HEK293T (cell line): ENCODE measurements around the gene KCNIP1.

Experiments
- CTCF ChIA-PET: fragments of 350-600 bp; formaldehyde crosslinking; extraction: SDS; loops from one replicate; lab custom pipeline; 2021; ENCODE audit warnings: antibody characterized with exemption, inconsistent platforms; lab: Yijun Ruan, JAX
- POLR2A ChIA-PET: fragments of 350-600 bp; formaldehyde crosslinking; extraction: SDS; loops from one replicate; lab custom pipeline; 2020; ENCODE audit warnings: antibody characterized with exemption, inconsistent platforms; lab: Yijun Ruan, JAX
- DNase-seq: peaks from one replicate; pipeline ENCODE4 v3.0.0; 2012; ENCODE audit warnings: mixed read lengths; ENCODE audit errors: extremely low spot score
- ARNT ChIP-seq: fragments of 450-650 bp; IDR thresholded peaks from 2 replicates; pipeline ENCODE4 v1.6.1; 2017; ENCODE audit warnings: mild to moderate bottlenecking
- BHLHE40 ChIP-seq: fragments of 450-650 bp; IDR thresholded peaks from 2 replicates; pipeline ENCODE4 v1.6.1; 2016; ENCODE audit warnings: mild to moderate bottlenecking, moderate library complexity, borderline replicate concordance
- CTBP1 ChIP-seq: fragments of 450-650 bp; IDR thresholded peaks from 2 replicates; pipeline ENCODE4 v1.6.1; 2016; ENCODE audit warnings: borderline replicate concordance
- ELF4 ChIP-seq: fragments of 450-650 bp; IDR thresholded peaks from 2 replicates; pipeline ENCODE4 v1.6.1; 2017; ENCODE audit warnings: antibody characterized with exemption
- FOXA1 ChIP-seq: fragments of 450-650 bp; IDR thresholded peaks from 2 replicates; pipeline ENCODE4 v1.6.1; 2016; ENCODE audit warnings: mild to moderate bottlenecking
- FOXK2 ChIP-seq: fragments of 450-650 bp; IDR thresholded peaks from 2 replicates; pipeline ENCODE4 v1.6.1; 2016; ENCODE audit warnings: mild to moderate bottlenecking
- FOXM1 ChIP-seq: fragments of 450-650 bp; IDR thresholded peaks from 2 replicates; pipeline ENCODE4 v1.6.1; 2017; ENCODE audit warnings: mild to moderate bottlenecking, borderline replicate concordance
- HDGF ChIP-seq: fragments of 450-650 bp; IDR thresholded peaks from 2 replicates; pipeline ENCODE4 v1.6.1; 2017; ENCODE audit warnings: antibody characterized with exemption, borderline replicate concordance
- L3MBTL2 ChIP-seq: fragments of 450-650 bp; conservative IDR thresholded peaks from 2 replicates; pipeline ENCODE4 v1.6.1; 2016; ENCODE audit warnings: mild to moderate bottlenecking
- LEF1 ChIP-seq: fragments of 450-650 bp; IDR thresholded peaks from 2 replicates; pipeline ENCODE4 v1.6.1; 2017; ENCODE audit warnings: mild to moderate bottlenecking, borderline replicate concordance
- NFRKB ChIP-seq: fragments of 450-650 bp; IDR thresholded peaks from 2 replicates; pipeline ENCODE4 v1.6.1; 2016; ENCODE audit warnings: mild to moderate bottlenecking, moderate library complexity
- SP1 ChIP-seq: fragments of 450-650 bp; IDR thresholded peaks from 2 replicates; pipeline ENCODE4 v1.6.1; 2017
- SUZ12 ChIP-seq: fragments of 450-650 bp; IDR thresholded peaks from 2 replicates; pipeline ENCODE4 v1.6.1; 2016; ENCODE audit warnings: mild to moderate bottlenecking
- TARDBP ChIP-seq: fragments of 450-650 bp; IDR thresholded peaks from 2 replicates; pipeline ENCODE4 v1.6.1; 2016
- ZNF384 ChIP-seq: fragments of 450-650 bp; IDR thresholded peaks from 2 replicates; pipeline ENCODE4 v1.6.1; 2016
- TF ChIP-seq, protein P1 (sequence below): fragments of 450-650 bp; IDR thresholded peaks from 2 replicates; pipeline ENCODE4 v1.6.1; 2016

Gene KCNIP1

DNA sequence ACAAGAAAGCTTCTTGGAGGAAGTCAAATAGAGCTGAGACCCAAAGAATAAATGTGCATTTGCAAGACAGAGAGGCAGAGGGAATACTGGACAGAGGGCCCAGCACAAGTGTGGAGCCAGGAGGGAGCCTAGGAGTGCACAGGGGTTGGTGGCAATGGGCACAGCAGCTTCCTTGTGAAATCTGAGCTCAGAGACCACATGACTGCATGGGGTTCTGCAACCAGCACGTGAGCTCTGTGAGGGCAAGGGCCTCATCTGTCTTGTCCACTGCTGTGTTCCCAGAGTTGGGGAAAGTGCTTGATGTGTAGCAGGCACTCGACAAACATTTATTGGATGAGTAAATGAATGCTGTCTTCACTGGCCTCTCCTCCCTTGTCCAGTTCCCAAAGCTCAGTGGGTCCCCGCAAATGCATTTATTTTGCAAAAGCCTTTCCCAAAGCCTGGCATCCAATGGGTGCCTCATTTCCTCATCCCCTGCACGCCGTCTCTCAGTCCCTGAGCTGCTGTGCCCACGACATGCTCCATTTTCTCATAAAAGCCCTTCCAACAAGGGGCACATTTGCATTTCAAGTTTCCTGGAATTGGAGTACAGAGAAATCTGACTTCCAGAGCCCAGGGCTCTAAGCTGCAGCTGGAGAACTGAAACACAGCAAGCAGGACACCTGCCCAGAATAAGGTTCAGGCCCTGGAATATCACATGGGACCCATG, 58.5 kb downstream of the KCNIP1 start:
- ChIA-PET POLR2A (no interaction called here), CTCF (no interaction called here)
- no peak for DNase-seq
- no peak for TF ChIP-seq NFRKB
- TF ChIP-seq, protein P1, sequence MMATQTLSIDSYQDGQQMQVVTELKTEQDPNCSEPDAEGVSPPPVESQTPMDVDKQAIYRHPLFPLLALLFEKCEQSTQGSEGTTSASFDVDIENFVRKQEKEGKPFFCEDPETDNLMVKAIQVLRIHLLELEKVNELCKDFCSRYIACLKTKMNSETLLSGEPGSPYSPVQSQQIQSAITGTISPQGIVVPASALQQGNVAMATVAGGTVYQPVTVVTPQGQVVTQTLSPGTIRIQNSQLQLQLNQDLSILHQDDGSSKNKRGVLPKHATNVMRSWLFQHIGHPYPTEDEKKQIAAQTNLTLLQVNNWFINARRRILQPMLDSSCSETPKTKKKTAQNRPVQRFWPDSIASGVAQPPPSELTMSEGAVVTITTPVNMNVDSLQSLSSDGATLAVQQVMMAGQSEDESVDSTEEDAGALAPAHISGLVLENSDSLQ: no peak
- no peak for TF ChIP-seq FOXK2
- no peak; the same call in 1 of the 2 replicates for TF ChIP-seq L3MBTL2
- no peak for TF ChIP-seq SP1
- no peak for TF ChIP-seq ARNT
- TF ChIP-seq SUZ12: no peak
- TF ChIP-seq LEF1: no peak
- TF ChIP-seq ELF4: no peak
- no peak for TF ChIP-seq FOXA1
- no peak for TF ChIP-seq ZNF384
- no peak for TF ChIP-seq BHLHE40
- no peak for TF ChIP-seq CTBP1
- TF ChIP-seq HDGF: no peak
- TF ChIP-seq TARDBP: no peak
- no peak for TF ChIP-seq FOXM1

DNA sequence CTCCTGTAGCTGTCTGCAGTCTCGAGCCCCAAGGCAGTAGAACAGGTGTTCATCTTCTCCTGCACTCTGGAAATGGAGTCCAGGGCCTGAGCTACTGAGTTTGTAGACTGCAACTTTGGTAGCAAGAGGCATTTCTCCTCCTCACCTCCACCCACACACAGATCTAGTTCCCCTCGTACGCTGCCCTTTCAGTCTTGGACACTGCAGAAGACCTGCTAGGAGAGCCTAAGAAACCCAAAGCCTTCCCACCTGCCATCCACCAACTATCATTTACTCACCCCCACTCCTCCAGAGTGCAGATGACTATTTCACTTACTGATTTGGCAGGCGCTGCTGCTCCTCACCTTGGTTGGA, 59.0 kb downstream of the KCNIP1 start:
- TF ChIP-seq LEF1 (no peak), NFRKB (no peak), HDGF (no peak), BHLHE40 (no peak), ZNF384 (no peak), CTBP1 (no peak), L3MBTL2 (no peak), FOXA1 (no peak), SUZ12 (no peak), SP1 (no peak), TARDBP (no peak), FOXK2 (no peak), ELF4 (no peak)
- TF ChIP-seq, protein P1: no peak
- no peak for DNase-seq
- CTCF ChIA-PET: no interaction called here
- POLR2A ChIA-PET: no interaction called here

DNA sequence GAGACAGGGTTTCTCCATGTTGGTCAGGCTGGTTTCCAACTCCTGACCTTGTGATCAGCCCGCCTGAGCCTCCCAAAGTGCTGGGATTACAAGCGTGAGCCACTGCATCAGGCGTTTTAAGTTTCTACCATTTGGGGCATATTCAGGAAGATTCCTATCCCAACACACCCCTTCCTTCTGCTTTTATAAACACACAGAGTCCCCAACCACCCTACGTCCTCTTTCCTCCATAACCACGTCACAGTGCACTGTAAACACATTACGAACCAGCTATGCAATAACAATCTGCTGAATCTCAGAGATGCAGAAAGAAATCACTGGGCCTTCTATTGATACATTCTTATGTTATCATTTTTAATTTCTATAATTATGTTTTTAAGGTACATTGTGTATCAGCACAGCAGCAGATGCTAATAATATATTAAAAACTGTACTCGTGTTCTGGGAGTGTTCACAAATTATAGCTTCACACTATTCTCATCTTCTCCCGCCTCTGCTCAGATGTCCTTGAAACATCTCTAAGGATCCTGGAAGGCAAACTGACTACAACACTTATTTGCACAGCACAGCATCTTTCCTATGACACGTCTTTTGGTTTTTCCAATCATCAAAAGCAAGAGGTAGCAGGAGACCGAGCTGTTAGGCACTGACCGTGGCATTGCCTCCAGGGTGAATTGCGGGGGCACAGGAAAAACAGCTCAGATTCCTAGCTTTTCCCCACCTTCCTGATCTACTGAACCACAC, 60.2 kb downstream of the KCNIP1 start:
- POLR2A ChIA-PET: no interaction called here
- no peak for DNase-seq
- CTCF ChIA-PET: no interaction called here
- TF ChIP-seq LEF1 (no peak), HDGF (no peak), L3MBTL2 (no peak), SP1 (no peak), ARNT (no peak), ZNF384 (no peak), FOXK2 (no peak), ELF4 (no peak), NFRKB (no peak), BHLHE40 (no peak), TARDBP (no peak), CTBP1 (no peak), FOXM1 (no peak), FOXA1 (no peak), SUZ12 (no peak)
- TF ChIP-seq, protein P1: no peak

DNA sequence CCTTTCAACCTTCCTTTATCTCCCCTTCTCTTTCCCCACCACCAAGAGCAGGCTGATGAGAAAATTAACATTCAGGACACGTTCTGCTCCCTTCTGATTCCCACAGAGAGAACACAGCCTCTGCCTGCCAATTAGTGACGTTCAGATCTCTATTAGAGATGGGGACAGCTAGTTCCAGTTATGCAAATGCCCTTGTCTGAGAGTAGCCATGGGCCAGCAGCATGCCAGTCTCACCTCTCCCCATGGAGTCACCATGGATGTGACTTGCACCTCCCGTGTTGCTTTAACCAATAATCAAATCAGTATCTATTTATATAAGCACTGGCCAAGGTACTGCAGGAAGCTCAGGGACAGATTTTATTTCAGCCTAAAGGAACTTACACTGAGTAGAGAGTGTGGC, 61.3 kb downstream of the KCNIP1 start:
- no peak for TF ChIP-seq LEF1
- no peak for TF ChIP-seq L3MBTL2
- TF ChIP-seq FOXA1: no peak
- no peak for TF ChIP-seq ELF4
- no peak for TF ChIP-seq BHLHE40
- TF ChIP-seq, protein P1: no peak
- TF ChIP-seq FOXM1: no peak
- no peak for TF ChIP-seq TARDBP
- TF ChIP-seq FOXK2: no peak
- no peak for TF ChIP-seq HDGF
- TF ChIP-seq SP1: no peak
- no peak for TF ChIP-seq ZNF384
- no peak for TF ChIP-seq ARNT
- no peak for TF ChIP-seq SUZ12
- no peak for TF ChIP-seq NFRKB
- TF ChIP-seq CTBP1: no peak
- POLR2A ChIA-PET: no interaction called here
- CTCF ChIA-PET: no interaction called here
- DNase-seq: no peak

DNA sequence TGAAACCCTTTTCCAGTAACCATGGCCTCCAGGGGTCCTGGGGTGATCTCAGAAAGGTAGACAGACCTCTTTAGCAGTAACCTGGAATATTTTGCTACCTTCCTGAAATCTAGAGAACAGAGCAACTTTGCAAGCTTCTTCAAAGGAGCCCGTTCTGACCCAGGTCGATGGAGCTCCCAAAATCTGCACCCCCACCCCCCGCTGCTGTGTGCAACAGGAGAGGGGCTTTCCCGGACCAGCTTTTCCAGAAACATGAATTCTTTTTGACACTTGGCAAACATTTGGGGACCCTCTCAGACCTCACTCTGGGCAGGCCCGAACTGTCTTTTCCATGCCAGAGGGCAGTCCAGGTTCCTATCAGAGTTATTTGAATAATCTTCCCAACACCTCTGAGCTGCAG, 65.3 kb downstream of the KCNIP1 start:
- no peak for TF ChIP-seq ELF4
- no peak for TF ChIP-seq SUZ12
- TF ChIP-seq FOXA1: no peak
- TF ChIP-seq LEF1: no peak
- POLR2A ChIA-PET: no interaction called here
- CTCF ChIA-PET: interaction anchor here (0.6 kb wide), 1 partner anchor 28 kb away, joined by 6 read pairs; no protein-coding TSS in a partner anchor
- DNase-seq: no peak
